ENCODE measurements around the gene FBXL14.

DNA sequence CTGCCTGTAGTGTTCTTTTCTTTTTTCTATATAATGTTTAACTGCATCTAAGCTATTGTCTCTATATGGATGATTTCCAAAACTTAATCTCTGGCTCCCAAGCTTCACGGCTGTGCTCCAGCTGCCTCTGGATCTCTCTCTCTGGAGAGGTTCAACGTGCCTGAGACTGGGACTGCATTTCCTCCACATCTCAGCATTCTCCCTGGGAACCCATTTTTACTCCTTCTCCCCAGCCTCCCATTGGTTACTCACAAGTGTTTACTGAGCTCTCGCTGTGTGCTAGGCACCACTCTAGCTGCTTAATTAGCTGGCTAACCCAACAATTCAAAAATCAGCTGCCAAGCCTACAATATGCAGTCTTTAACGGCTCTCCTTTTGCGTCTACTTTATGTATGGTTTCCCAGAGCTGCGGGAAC, 34.7 kb downstream of the FBXL14 start:
- TF ChIP-seq, protein P1, sequence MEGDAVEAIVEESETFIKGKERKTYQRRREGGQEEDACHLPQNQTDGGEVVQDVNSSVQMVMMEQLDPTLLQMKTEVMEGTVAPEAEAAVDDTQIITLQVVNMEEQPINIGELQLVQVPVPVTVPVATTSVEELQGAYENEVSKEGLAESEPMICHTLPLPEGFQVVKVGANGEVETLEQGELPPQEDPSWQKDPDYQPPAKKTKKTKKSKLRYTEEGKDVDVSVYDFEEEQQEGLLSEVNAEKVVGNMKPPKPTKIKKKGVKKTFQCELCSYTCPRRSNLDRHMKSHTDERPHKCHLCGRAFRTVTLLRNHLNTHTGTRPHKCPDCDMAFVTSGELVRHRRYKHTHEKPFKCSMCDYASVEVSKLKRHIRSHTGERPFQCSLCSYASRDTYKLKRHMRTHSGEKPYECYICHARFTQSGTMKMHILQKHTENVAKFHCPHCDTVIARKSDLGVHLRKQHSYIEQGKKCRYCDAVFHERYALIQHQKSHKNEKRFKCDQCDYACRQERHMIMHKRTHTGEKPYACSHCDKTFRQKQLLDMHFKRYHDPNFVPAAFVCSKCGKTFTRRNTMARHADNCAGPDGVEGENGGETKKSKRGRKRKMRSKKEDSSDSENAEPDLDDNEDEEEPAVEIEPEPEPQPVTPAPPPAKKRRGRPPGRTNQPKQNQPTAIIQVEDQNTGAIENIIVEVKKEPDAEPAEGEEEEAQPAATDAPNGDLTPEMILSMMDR (IDR thresholded peaks at IDR 0.05) = no peak
- no peak for TF ChIP-seq POLR2A (IDR thresholded peaks at IDR 0.05)
